Measurements from ENCODE around the gene EIF2B2.
"Not testable (repeated sequence)": the region's sequence is repeated elsewhere in the genome, so short reads cannot be mapped to it uniquely, and the experiment has no call there.

The EIF2B2 gene

GRCh38 chr14:74974364-74975058 lies 28.2 kb upstream of the EIF2B2 start:
- no peak for DNase-seq

GRCh38 chr14:74975059-74975810 lies 27.5 kb upstream of the EIF2B2 start:
- DNase-seq = no peak

GRCh38 chr14:74976264-74977113 lies 26.2 kb upstream of the EIF2B2 start:
- no peak for DNase-seq

- DNase-seq = no peak
Measured at GRCh38 chr14:74977164-74977900, 25.4 kb upstream of the EIF2B2 start.

- DNase-seq = no peak
Measured at GRCh38 chr14:74977901-74978385, 24.8 kb upstream of the EIF2B2 start.

- DNase-seq = no peak
Measured at GRCh38 chr14:74978416-74978947, 24.2 kb upstream of the EIF2B2 start.

GRCh38 chr14:74979029-74979428 lies 23.7 kb upstream of the EIF2B2 start:
- DNase-seq = no peak

- DNase-seq = no peak
Measured at GRCh38 chr14:74979442-74980397, 23.0 kb upstream of the EIF2B2 start.

- no peak for DNase-seq
Measured at GRCh38 chr14:74980398-74980730, 22.4 kb upstream of the EIF2B2 start.

GRCh38 chr14:74980731-74981461 lies 21.8 kb upstream of the EIF2B2 start:
- no peak for DNase-seq

- DNase-seq = no peak
Measured at GRCh38 chr14:74981462-74981782, 21.3 kb upstream of the EIF2B2 start.

GRCh38 chr14:74981833-74982232 lies 20.9 kb upstream of the EIF2B2 start:
- DNase-seq = no peak

- no peak for DNase-seq
Measured at GRCh38 chr14:74982661-74983060, 20.1 kb upstream of the EIF2B2 start.

GRCh38 chr14:74983343-74983742 lies 19.4 kb upstream of the EIF2B2 start:
- no peak for DNase-seq

- no peak for DNase-seq
Measured at GRCh38 chr14:74984236-74985027, 18.3 kb upstream of the EIF2B2 start.

GRCh38 chr14:74985028-74985310 lies 17.8 kb upstream of the EIF2B2 start:
- no peak for DNase-seq

- no peak for DNase-seq
Measured at GRCh38 chr14:74985806-74986205, 16.9 kb upstream of the EIF2B2 start.

- DNase-seq = no peak
Measured at GRCh38 chr14:74988131-74988530, 14.6 kb upstream of the EIF2B2 start.

- no peak for DNase-seq
Measured at GRCh38 chr14:74988993-74989392, 13.7 kb upstream of the EIF2B2 start.

- not testable (repeated sequence) for DNase-seq
Measured at GRCh38 chr14:74994182-74994581, 8.5 kb upstream of the EIF2B2 start.
